Brain microvascular endothelial cell (primary cell): ENCODE data around the gene KHDRBS2.

ENCODE experiments used
- DNase-seq: peaks from one replicate; pipeline ENCODE4 v3.0.0-alpha.2; 2020
- H3K27ac ChIP-seq: fragments of 250-450 bp; sonication (Bioruptor Pico); 2 replicates; pipeline ENCODE4 v1.5.1; 2020; ENCODE audit warnings: mild to moderate bottlenecking, moderate library complexity
- H3K27me3 ChIP-seq: fragments of 250-450 bp; sonication (Bioruptor Pico); replicated peaks from 2 replicates; pipeline ENCODE4 v1.5.1; 2020; ENCODE audit warnings: mild to moderate bottlenecking
- H3K36me3 ChIP-seq: fragments of 250-450 bp; sonication (Bioruptor Pico); replicated peaks from 2 replicates; pipeline ENCODE4 v1.5.1; 2020; ENCODE audit warnings: mild to moderate bottlenecking
- H3K4me3 ChIP-seq: 2 replicates; pipeline ENCODE4 v1.5.1; 2011; ENCODE audit warnings: low read depth, mild to moderate bottlenecking, control low read depth, low read length, moderate library complexity
- in situ Hi-C: cut with HindIII; loops from 2 replicates; pipeline ENCODE4 v1.10.0; 2017; ENCODE audit warnings: low sequenced_read_pairs, low pct_ligation_motif_present
- TF ChIP-seq, protein P1 (sequence below): IDR thresholded peaks from 2 replicates; pipeline ENCODE4 v1.5.1; 2011; ENCODE audit warnings: low read depth, mild to moderate bottlenecking, moderate library complexity, low read length, control low read depth, inconsistent platforms; ENCODE audit errors: missing control alignments

The KHDRBS2 gene

GRCh38 chr6:62283365-62283764 lies 2.7 kb downstream of the KHDRBS2 start:
- Histone ChIP-seq H3K4me3 (no peak overlapping the region), H3K27me3 (no peaks in the 10 kb centered on the region), H3K27ac (no peak overlapping the region), H3K36me3 (no peaks in the 10 kb centered on the region)
- DNase-seq = no peak
- in situ Hi-C loops = no loop called here
- TF ChIP-seq, protein P1, sequence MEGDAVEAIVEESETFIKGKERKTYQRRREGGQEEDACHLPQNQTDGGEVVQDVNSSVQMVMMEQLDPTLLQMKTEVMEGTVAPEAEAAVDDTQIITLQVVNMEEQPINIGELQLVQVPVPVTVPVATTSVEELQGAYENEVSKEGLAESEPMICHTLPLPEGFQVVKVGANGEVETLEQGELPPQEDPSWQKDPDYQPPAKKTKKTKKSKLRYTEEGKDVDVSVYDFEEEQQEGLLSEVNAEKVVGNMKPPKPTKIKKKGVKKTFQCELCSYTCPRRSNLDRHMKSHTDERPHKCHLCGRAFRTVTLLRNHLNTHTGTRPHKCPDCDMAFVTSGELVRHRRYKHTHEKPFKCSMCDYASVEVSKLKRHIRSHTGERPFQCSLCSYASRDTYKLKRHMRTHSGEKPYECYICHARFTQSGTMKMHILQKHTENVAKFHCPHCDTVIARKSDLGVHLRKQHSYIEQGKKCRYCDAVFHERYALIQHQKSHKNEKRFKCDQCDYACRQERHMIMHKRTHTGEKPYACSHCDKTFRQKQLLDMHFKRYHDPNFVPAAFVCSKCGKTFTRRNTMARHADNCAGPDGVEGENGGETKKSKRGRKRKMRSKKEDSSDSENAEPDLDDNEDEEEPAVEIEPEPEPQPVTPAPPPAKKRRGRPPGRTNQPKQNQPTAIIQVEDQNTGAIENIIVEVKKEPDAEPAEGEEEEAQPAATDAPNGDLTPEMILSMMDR = no peak

DNA sequence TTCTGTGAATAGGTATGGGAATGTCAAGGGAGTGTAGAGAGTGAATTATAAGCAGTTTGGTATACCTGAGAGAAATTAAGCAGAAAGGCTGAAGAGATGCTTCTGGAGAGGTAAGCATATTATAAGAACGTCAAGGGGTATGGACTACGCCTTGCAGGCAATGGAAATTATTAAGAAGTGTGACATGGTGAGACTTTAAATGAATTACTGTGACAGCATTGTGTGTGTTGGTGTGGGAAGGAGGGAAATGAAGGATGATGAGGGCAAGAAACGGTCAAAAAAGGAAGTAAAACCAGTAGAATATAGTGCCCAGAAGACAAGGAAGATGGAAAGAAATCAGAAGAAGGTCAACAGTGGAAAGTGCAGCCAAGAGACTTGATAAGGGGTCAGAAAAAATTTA lies 5.9 kb downstream of the KHDRBS2 start:
- TF ChIP-seq, protein P1 = no peak

GRCh38 chr6:62272114-62272513 lies 13.9 kb downstream of the KHDRBS2 start:
- in situ Hi-C loops = no loop called here
- no peak overlapping the region for H3K4me3 ChIP-seq
- H3K27me3 ChIP-seq = no peaks in the 10 kb centered on the region
- TF ChIP-seq, protein P1 = no peak
- no peak for DNase-seq
- H3K36me3 ChIP-seq = no peaks in the 10 kb centered on the region
- H3K27ac ChIP-seq = no peak overlapping the region

More for the DNA sequence above, 5.9 kb downstream of the KHDRBS2 start:
- Histone ChIP-seq H3K4me3 (no peak overlapping the region), H3K27me3 (no peaks in the 10 kb centered on the region), H3K27ac (no peak overlapping the region), H3K36me3 (no peaks in the 10 kb centered on the region)
- in situ Hi-C loops = no loop called here
- DNase-seq = no peak

DNA sequence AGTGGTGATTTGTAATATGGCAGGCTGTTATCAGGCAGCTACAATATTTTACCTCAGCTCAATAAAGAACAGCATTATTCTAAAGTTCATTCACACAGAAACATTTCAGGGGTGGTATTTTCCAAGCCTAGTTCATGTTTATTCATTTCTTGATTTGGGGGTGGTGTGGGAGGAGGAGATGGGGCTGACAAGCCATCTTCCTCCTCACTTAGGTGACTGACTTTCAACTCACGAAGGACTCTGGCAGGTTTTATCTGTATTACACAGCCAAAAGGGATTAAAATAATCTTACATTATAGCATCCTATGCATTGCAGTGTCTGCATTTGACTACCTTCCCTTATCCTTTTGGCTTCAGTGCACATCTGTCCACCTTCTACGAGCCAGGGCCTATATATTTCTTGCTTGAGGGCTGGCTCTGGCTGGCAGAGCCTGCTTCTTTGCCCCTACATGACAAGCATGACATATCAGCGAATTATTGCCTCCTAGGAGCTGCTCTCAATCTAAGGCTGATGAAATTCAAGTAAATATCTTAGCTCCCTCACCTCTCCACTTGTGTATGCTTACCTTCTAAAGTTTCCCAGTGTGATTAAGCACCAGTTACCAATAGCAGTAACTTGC lies 20.0 kb downstream of the KHDRBS2 start:
- TF ChIP-seq, protein P1 = no peak
- Histone ChIP-seq H3K27ac (no peak overlapping the region), H3K36me3 (no peaks in the 10 kb centered on the region), H3K27me3 (no peaks in the 10 kb centered on the region), H3K4me3 (no peak overlapping the region)
- DNase-seq = no peak
- in situ Hi-C loops = no loop called here

DNA sequence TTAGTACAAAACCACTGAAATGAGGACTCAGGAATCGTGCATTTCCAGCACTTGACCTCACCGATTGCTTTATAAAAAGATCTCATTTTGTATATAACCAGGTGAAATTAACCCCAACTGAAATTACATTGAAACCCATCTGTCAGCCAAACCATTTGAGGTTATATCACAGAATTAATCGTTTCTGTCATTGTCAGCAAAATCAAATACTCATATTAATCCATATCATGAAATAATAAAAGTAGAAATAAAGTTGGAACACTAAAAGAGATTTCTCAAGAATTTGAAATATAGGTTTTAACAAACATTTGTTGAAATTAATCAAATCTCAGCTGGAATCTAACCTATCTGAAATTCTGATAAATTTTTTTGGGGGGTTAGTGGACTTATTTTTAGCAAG lies 23.7 kb downstream of the KHDRBS2 start:
- H3K4me3 ChIP-seq = no peak overlapping the region
- no peaks in the 10 kb centered on the region for H3K27me3 ChIP-seq
- TF ChIP-seq, protein P1 = no peak
- no peak for DNase-seq
- no peaks in the 10 kb centered on the region for H3K36me3 ChIP-seq
- H3K27ac ChIP-seq = no peak overlapping the region
- in situ Hi-C loops = no loop called here

GRCh38 chr6:62246087-62246486 lies 39.9 kb downstream of the KHDRBS2 start:
- no peak for DNase-seq
- Histone ChIP-seq H3K27ac (no peak overlapping the region), H3K36me3 (no peaks in the 10 kb centered on the region), H3K27me3 (no peaks in the 10 kb centered on the region), H3K4me3 (no peak overlapping the region)
- in situ Hi-C loops = no loop called here
- TF ChIP-seq, protein P1 = no peak
